GM12873 (cell line): Measurements from ENCODE around the gene MYLK.

Source experiments
- CTCF ChIP-seq: IDR thresholded peaks from 2 replicates; pipeline ENCODE4 v1.5.1; 2012; ENCODE audit warnings: low read depth, mild to moderate bottlenecking, moderate library complexity, low read length, control low read depth; ENCODE audit not compliant: insufficient read depth; ENCODE audit errors: missing control alignments

Gene MYLK

DNA sequence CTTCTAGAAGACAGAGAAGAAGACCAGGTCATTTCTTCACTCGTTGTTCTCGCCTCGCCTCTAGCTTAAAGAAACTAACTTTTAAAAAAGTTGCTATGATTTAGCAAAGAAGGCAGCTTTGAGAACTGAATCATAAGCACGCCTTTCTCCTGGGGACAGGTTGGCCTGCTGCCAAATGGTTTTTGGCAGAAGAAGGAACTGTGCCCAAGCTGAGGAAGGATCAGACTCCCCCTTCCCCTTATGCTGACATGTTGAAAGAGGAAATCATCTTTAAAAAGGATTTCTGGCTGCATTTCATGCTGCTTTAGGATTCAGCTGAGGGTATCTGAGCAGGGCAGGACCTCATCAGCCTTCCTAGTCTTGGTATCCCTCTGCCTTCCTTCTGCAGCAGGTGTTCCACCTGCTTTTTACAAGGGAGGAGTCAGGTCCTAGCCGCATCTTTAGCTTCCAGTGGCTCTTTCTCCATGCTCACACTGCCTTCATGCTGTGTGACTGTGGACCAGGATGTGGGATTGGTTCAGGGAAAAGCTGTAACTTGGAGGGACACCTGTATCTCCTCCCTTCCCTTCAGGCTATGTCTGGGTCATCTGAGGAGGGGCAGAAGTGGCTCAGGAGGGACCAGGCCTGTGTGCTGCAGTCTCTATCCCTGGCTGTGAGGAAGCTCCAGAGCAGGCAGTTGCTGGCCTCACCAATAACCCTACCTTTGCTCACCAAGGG lies 265.2 kb downstream of the MYLK start:
- no peak for TF ChIP-seq CTCF

DNA sequence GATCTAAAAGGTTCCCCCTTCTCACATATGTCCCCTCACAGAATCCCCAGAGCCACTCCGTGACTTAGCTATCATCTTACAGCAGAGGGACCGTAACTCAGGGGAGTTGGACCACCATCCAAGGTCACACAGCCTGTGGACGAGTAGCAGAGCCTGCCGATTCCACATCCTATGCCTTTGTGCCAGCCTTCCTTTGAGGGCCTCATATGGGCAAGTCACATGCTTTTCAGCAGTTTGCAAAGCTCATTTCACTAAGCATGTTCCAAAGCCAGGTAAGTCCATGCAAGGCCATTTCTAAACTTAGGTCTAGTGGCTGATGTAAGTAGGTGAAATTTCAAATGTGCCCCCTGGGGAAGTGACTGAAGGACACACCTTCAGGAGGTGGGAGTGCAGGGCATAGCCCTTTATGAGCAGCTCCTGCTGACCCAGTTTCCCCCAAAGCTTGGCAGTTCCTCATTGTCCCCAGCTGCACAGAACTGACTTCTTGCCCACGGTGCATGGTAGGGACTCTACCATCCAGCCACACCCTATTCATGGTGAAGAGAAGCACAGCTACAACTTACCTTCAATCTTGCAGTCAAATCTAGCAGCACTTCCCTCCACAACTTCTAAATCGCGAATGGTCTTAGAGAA lies 265.9 kb downstream of the MYLK start:
- TF ChIP-seq CTCF: no peak

- TF ChIP-seq CTCF: no peak
Measured at GRCh38 chr3:123616593-123616992, 267.5 kb downstream of the MYLK start.

DNA sequence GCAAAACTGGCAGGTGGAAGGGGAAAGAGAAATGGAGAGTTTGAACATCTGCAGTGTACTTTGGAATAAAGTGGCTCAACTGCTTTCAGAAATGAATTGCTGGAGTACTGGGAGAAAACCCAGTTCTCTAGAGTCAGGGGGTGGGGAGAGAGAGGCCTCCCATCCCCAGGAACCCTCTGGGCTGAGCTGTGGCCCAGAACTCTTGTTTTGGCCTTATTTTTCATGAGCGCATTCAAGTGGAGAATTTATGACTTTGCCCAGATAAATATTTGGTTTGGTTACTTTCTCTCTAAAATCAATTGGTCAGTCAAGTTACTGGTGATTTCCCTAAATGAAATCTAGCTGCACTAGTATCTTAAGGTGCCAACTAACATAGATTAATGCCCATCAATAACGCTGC lies 270.6 kb downstream of the MYLK start:
- no peak for TF ChIP-seq CTCF

DNA sequence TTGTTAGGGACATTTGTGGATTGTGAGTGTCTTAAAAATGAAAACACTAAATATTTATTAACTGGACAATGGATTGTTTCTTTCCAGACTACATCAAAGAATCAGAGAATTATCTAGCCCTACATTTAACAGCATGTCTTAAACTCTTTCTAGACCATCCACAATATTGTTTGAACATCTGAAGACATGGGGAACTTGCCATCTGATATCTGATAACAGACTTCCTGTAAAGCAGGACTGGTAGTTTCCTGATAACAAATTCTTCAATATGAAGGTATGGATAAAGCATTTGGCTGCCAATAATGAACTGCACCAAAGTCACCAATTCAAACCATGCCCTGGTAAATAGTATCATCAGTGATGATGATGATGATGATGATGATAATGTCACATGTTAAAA lies 273.1 kb downstream of the MYLK start:
- no peak for TF ChIP-seq CTCF

- no peak for TF ChIP-seq CTCF
Measured at GRCh38 chr3:123610331-123610730, 273.8 kb downstream of the MYLK start.

- TF ChIP-seq CTCF: no peak
Measured at GRCh38 chr3:123609063-123609462, 275.1 kb downstream of the MYLK start.
